GM18507 (cell line): Measurements from ENCODE around the gene PIK3R6.

Source experiments
- DNase-seq: peaks from one replicate; pipeline ENCODE4 v3.0.0; 2011; ENCODE audit warnings: low read depth; ENCODE audit not compliant: insufficient read length; ENCODE audit errors: extremely low spot score
- FAIRE-seq: peaks from 2 replicates; lab custom pipeline; 2011; peaks lifted over from hg19 to GRCh38; lab: Jason Lieb, UNC

The PIK3R6 gene

GRCh38 chr17:8803531-8804420, 63.7 kb downstream of the PIK3R6 start:
- DNase-seq = no peak
- no peak for FAIRE-seq

GRCh38 chr17:8801135-8801840, 66.2 kb downstream of the PIK3R6 start:
- FAIRE-seq = no peak
- DNase-seq = no peak

GRCh38 chr17:8800656-8801055, 66.8 kb downstream of the PIK3R6 start:
- FAIRE-seq (no peak), DNase-seq (no peak)

GRCh38 chr17:8799570-8800212, 67.8 kb downstream of the PIK3R6 start:
- no peak for FAIRE-seq
- no peak for DNase-seq

DNA sequence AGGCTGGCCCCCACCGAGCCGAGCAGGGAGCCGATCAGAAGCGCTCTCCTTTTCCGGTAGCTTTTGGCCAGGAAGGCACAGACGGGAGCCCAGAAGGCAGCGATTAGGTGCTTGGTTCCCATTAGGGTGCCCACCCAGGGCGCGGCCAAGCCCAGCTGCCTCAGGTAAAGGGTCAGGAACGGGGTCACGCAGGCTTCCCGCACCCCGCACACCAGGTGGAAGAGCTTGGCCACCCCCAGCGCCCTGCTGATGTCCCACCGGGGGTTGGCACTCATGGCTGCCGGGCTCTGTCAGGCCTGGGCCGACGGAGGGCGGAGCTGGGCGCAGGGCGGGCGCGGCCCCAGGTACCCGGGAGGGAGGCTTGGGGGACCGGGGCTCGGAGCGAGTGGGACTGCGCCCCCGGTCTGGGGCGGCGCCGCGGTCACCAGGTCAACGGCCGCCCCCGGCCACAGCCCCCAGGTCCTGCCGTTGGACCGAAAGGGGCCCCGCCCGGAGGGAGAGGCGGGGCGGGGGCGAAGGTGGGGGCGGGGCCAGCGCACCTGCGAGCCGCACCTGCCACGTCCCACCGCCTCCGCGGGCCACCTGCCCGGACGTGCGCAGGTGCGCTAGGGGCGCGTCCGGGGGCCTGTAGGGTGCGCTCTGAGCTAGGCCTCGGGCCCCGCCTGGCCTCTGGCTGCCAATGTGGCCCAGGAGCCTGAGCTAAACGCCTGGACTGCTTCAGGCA, 68.5 kb downstream of the PIK3R6 start, which contains the start of gene MFSD6L:
Gene MFSD6L (minus strand): TSS at position 520 of the 724 bp plus-strand sequence. CDS start 245 bp downstream, at position 275.
- FAIRE-seq = no peak
- no peak for DNase-seq

DNA sequence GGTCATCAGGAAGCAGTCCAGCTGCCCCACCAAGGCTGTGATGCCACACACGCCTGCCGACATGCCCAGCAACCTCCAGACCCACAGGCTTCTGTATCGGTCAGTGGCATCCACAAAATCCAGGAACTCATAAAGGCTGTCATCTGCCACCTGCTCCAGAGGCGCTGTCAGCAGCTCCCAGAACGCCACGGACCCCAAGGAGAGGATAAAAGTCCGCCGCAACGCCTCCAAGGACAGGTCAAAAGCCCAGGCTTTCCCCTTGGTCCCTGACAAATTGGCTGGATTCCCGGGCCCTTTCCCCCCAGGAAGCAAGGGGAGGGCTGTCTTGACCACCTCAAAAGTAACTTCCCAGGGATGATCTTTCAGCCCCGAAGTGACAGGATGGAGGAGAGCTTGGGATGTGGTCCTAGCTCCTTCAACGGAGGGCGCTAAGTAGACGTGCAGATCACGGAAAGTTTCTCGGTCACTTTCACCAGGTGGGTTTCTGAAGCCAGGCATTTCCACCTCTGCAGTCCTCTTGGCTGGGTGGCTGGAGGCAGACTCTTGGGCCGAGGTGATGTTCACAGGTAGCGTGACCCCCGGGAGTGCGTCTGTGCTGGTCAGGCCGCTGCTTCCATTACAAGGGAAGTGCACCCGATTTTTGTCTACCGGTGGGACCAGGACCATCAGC, 69.2 kb downstream of the PIK3R6 start:
- FAIRE-seq (no peak), DNase-seq (no peak)

DNA sequence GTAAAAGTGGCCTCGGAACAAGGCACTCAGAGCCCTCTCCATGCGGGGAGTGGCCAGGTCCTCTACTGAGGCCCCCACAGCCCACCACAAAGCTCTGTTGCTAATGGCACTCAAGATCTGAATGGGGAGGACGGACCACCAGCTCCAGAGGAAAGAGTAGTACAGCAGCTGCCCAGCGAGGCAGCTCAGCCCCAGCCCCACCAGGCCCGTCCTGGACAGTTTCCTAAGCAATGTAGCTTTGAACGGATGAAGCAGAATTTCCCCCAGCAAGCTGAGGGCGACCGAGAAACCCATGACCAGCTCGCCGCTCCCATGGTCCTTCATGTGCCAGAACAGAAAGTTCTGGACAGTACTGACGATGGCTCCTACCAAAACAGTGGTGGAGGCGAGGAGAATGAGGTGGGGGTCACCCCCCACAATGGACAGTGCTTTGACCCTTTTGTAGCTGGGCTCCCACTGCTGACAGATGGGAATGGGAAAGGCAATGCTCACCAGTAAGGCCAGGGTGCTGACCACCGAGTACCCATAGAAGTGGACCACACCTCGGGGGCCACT, 69.8 kb downstream of the PIK3R6 start:
- FAIRE-seq (no peak), DNase-seq (no peak)

- DNase-seq (no peak), FAIRE-seq (no peak)
These were observed 72.8 kb downstream of the PIK3R6 start for GRCh38 chr17:8794636-8795035.

GRCh38 chr17:8793649-8794048, 73.8 kb downstream of the PIK3R6 start:
- FAIRE-seq = no peak
- DNase-seq = no peak

GRCh38 chr17:8792646-8793045, 74.8 kb downstream of the PIK3R6 start:
- DNase-seq (no peak), FAIRE-seq (no peak)

- no peak for DNase-seq
- FAIRE-seq = no peak
These were observed 75.6 kb downstream of the PIK3R6 start for GRCh38 chr17:8791910-8792270.

DNA sequence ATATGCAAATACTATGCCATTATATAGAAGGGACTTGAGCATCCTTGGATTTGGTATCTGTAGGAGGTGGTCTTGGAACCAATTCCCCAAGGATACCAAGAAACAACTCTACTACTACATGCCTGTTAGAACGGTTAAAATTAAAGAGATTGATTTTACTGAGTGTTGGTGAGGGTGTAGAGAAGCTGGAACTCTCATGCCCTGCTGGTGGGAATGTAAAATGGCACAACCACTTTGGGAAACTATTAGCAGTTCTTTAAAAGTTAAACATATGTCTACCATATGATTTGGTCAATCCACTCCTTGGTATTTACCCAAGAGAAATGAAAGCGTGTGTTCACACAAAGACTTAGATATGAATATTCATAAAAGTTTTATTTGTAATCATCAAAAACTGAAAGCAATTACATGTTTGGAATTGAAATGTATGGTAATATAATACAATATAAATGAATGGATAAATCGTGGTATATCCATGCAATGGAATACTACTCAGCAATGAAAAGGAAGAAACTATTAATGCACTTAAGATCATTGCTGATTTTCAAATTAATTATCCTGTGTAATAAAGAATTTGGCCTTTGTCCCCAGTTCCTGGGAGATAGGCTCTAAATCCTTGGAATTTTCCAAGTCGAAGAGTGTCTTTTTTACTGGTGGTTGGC, 76.1 kb downstream of the PIK3R6 start:
- DNase-seq = no peak
- no peak for FAIRE-seq

GRCh38 chr17:8789743-8790142, 77.7 kb downstream of the PIK3R6 start:
- DNase-seq (no peak), FAIRE-seq (no peak)

DNA sequence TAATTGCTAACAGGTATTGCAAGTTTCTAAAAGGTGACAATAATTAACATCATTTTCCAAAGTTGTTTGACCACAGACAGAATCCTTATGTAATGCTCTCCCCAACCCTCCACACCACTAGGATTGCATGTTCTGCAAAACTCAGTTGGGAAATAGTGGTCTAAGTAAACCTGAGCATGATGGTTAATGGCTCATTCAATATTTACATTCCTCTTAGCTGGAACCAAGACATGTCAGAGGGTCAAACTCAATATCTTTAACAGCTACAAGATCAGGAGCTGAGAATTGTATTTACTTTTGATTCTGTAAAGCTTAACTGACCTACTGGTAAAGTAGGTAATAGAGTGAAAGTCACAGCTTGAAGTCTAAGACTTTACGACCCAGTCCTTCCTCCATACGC, 78.5 kb downstream of the PIK3R6 start:
- no peak for DNase-seq
- FAIRE-seq = no peak

GRCh38 chr17:8785547-8786413, 81.7 kb downstream of the PIK3R6 start:
- FAIRE-seq (peak; percentile 78), DNase-seq (peak; percentile 33)

DNA sequence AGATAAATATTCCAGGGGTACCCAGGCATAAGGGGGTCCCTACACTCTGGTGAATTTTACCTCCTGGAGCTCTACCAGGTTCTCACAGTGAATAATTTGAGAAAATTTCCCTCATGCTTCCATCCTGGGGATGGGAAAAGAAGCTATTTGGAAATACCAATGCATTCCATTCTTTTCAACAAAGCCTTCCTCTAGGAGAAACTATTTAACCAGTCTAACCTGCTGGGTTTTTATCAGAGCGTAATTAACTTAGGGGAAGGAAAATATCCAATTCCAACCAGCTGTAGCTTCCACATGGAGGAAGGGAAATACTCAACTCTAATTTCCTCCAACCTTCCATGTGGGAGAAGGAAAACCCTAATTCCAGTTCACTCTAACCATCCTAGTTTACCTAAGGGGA, 85.3 kb downstream of the PIK3R6 start:
- no peak for FAIRE-seq
- no peak for DNase-seq

GRCh38 chr17:8781776-8782175, 85.7 kb downstream of the PIK3R6 start:
- no peak for FAIRE-seq

DNA sequence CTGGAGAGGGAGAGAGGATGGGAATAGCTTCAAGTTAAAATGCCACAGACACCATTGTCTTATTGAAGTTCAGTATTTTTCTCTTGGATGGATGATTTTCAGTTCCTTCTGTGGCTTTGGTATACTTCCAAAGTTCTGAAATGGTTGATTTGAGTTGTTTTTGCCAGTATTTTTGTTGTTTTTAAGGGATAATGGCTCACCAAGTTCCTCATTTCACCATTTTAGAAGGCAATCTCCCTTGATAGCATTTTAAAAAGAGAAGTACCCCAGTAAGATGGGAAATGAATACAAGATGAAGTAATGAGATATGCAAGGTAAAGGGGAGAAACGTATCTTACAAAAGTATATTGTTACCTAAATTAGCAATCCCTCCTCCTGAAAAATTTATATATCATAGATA, 90.6 kb downstream of the PIK3R6 start:
- DNase-seq = no peak
- no peak for FAIRE-seq

More at GRCh38 chr17:8781776-8782175, 85.7 kb downstream of the PIK3R6 start:
- DNase-seq = no peak
